GM12891 (cell line): ENCODE measurements around the gene MCCC1.

ENCODE experiments used
- POLR2A ChIP-seq: IDR thresholded peaks from 2 replicates; pipeline ENCODE4 v1.6.1; 2011; ENCODE audit warnings: low read depth, low read length, control low read depth
- POLR2AphosphoS5 ChIP-seq: IDR thresholded peaks from 2 replicates; pipeline ENCODE4 v1.6.1; 2011; ENCODE audit warnings: low read depth, low read length, control low read depth
- POU2F2 ChIP-seq: IDR thresholded peaks from 2 replicates; pipeline ENCODE4 v1.6.1; 2011; ENCODE audit warnings: low read depth, mild to moderate bottlenecking, control low read depth, low read length, moderate library complexity
- TAF1 ChIP-seq: IDR thresholded peaks from 2 replicates; pipeline ENCODE4 v1.6.1; 2011; ENCODE audit warnings: low read depth, low read length, control low read depth

DNA sequence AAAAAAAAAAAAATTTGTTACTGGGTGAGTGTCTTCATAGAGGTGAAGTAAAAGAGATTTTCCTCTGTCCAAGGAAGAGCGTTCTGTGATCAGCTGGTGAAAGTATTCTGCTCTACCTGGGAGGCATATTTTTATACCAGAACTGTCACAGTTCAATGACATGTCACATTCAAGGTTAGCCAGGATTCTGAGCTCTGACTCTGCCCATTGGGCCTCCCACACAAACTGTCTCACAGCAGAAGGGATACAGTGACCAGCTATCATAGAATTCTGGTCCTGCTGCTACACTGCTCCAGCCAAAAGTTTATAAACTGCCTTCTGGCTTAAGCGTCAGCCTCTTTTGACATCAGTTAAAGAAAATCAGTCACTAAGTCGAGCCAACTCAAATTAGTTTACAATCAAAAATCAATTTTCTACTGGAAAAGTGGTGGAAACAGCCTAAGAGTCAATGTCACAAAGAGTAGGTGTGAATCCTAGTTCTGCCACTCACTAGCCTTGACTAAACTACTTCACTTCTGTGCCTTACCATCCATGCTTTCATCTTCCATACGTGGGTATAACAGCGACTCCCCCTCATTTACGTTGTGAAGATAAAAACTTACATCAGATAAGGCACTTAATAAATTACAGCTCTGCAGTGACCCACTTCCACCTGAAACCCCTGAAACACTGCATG, 66.3 kb downstream of the MCCC1 start:
- TF ChIP-seq POLR2A (no peak), TAF1 (no peak), POLR2AphosphoS5 (no peak), POU2F2 (no peak)
